GM19397 (cell line): ENCODE results near the gene PLK4.

Experiments
- ATAC-seq: cut with Tn5 transposase; IDR thresholded peaks from one replicate; pipeline ENCODE4 v1.9.1; 2021; ENCODE audit warnings: mild to moderate bottlenecking, moderate library complexity; ENCODE audit not compliant: unreplicated experiment

The PLK4 gene

GRCh38 chr4:127880763-127881562 lies at the start of gene PLK4:
Gene PLK4 (plus strand): TSS chr4:127880893. CDS start chr4:127881135, 242 bp downstream.
- peak; percentile 95 for ATAC-seq

GRCh38 chr4:127832585-127832984 lies 48.1 kb upstream of the PLK4 start:
- ATAC-seq, result peak; percentile 51

- no peak for ATAC-seq
Measured at GRCh38 chr4:127843704-127844600, 36.7 kb upstream of the PLK4 start.

- ATAC-seq, result no peak
Measured at GRCh38 chr4:127844601-127845116, 36.0 kb upstream of the PLK4 start.

GRCh38 chr4:127846061-127846460 lies 34.6 kb upstream of the PLK4 start:
- no peak for ATAC-seq

GRCh38 chr4:127846765-127847164 lies 33.9 kb upstream of the PLK4 start:
- no peak for ATAC-seq

DNA sequence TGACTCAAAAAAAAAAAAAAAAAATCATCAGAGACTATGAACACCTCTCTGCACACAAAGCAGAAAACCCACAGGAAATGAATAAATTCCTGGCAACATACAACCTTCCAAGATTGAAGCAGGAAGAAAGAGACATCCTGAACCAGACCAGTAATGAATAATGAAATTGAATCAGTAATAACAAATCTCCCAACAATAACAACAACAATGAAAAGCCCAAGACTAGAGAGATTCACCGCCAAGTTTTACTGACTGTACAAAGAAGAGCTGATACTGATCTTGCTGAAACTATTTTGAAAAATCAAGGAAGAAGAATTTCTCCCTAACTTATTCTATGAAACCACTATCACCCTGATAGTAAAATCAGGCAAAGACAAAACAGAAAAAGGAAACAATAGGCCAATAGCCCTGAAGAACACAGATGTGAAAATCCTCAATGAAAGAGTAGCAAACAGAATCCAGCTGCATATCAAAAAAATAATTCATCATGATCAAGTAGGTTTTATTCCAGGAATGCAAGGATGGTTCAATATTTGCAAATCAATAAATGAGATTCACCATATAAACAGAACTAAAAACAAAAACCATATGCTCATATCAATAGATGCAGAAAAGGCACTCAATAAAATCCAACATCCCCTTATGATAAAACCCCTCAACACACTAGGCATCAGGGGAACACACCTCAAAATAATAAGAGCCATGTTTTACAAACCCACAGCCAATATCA lies 31.0 kb upstream of the PLK4 start:
- no peak for ATAC-seq

GRCh38 chr4:127852661-127853060 lies 28.0 kb upstream of the PLK4 start:
- ATAC-seq, result no peak

GRCh38 chr4:127856196-127856812 lies 24.4 kb upstream of the PLK4 start:
- ATAC-seq, result peak; percentile 5

- ATAC-seq, result peak; percentile 71
Measured at GRCh38 chr4:127856813-127857447, 23.8 kb upstream of the PLK4 start.

GRCh38 chr4:127857641-127858040 lies 23.1 kb upstream of the PLK4 start:
- no peak for ATAC-seq

- ATAC-seq, result no peak
Measured at GRCh38 chr4:127868196-127868595, 12.5 kb upstream of the PLK4 start.

DNA sequence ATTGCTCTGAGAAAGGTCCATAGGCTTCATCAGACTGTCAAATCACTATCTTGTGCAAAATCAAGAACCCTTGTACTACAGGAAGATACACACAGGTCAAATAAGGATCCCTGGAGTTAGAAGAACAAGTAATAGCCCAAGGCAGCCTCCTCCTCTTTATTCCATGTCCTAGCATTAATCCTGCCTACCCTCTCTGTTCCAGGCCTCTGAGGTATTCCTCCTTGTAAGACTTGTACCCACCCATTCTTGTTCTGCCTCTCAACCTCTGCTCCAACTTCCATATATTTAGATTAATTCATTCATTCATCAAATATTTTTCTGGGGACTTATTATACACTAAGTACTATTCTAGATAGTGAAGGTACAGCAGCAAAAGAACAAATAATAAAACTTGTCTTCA lies 10.4 kb upstream of the PLK4 start:
- ATAC-seq, result no peak

DNA sequence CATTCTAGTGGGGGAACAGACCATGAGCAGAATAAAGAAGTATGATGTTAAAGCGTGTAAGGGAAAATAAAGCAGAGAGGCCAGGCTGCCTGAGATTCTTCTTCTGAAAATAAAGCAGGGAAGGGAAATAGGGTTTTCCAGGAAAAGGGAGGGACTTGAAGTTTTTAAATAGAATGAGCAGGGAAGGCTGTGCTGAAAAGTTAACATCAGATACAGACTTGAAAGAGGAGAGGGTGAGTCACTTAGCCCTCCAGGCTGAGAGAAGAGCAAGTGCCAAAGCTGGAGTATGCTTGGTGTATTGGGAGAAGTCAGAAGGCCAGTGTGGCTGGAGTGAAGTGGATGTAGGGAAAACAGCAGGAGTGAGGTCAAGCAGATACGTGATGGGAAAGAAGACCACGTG lies 10.0 kb upstream of the PLK4 start:
- no peak for ATAC-seq

GRCh38 chr4:127875791-127876190 lies 4.9 kb upstream of the PLK4 start:
- no peak for ATAC-seq

GRCh38 chr4:127881563-127881864 lies 821 bp downstream of the PLK4 start:
- peak; percentile 32 for ATAC-seq

DNA sequence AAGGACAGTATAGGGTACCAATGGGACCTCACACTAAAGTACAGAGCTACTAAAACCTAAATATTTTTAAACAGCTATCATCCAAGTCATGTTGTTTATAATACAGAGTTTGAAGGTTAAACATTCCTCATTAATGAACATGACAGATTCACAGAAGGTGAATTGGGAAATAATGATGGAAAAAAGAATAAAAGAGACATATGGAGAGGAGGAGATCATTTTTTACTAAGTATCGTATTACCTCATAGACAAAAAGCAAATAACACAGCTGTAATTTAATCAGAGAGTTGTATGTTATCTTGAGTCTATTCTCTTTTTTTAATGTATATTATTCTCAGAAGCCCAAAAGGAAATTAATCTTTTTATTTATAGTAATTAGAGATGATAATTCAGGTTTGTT lies 7.9 kb downstream of the PLK4 start:
- ATAC-seq, result no peak

- no peak for ATAC-seq
Measured at GRCh38 chr4:127889903-127890302, 9.2 kb downstream of the PLK4 start.

DNA sequence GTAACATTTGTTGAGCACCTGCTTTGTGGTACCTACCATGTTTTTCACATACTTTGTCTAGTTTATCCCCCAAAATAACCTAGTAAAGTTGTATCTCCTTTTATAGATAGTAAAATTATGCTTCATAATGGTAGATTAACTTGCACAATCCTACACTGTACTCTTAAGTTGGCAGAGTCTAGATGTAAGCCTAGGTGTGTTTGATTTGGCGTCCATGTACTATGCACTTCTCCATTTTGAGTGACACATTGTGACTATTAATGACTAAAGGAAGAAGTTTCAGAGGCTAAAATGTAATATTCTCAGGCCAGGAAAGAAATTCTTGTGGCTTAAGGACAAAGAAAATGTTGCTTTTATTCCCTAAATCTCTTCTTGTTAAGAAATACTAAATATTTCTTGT lies 15.4 kb downstream of the PLK4 start:
- no peak for ATAC-seq

DNA sequence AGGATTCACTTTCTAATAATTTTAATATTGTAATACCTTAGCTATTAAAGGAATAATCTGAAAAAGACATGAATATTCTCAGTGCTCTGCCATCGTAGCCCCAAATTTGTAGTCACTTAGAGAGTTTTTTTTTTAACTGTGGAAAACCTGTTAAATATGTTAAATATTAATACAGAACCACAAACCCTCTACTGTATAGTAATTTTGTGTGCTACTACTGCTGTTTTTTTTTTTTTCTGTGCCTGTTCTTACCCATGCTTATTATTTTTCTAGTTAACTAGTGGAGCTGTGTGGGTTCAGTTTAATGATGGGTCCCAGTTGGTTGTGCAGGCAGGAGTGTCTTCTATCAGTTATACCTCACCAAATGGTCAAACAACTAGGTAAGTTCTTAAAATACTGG lies 15.8 kb downstream of the PLK4 start:
- ATAC-seq, result no peak
